Endothelial cell of umbilical vein (primary cell): ENCODE measurements around the gene PIP5K1C.

Experiments used
- FOS ChIP-seq: IDR thresholded peaks from 2 replicates; pipeline ENCODE4 v1.6.1; 2011; ENCODE audit warnings: mild to moderate bottlenecking, low read length, moderate library complexity, borderline replicate concordance; ENCODE audit not compliant: insufficient read depth
- MYC ChIP-seq: IDR thresholded peaks from one replicate; pipeline ENCODE4 v1.6.1; 2011; ENCODE audit warnings: mild to moderate bottlenecking, low read depth, low read length
- POLR2A ChIP-seq: IDR thresholded peaks from 2 replicates; pipeline ENCODE4 v1.6.1; 2012; ENCODE audit warnings: low read depth, mild to moderate bottlenecking, control low read depth, low read length
- TF ChIP-seq, protein P1 (sequence below), 2 donors: IDR thresholded peaks; 1 replicate in 1 of 2; 2 replicates in 1 of 2; pipeline ENCODE4 v1.5.1; 2011; ENCODE audit warnings: low read length in 2 of 2, mild to moderate bottlenecking in 2 of 2, moderate library complexity in 2 of 2, control low read depth in 1 of 2, inconsistent platforms in 1 of 2, low read depth in 1 of 2; ENCODE audit not compliant: insufficient read depth in 1 of 2; ENCODE audit errors: extremely low read depth in 1 of 2

DNA sequence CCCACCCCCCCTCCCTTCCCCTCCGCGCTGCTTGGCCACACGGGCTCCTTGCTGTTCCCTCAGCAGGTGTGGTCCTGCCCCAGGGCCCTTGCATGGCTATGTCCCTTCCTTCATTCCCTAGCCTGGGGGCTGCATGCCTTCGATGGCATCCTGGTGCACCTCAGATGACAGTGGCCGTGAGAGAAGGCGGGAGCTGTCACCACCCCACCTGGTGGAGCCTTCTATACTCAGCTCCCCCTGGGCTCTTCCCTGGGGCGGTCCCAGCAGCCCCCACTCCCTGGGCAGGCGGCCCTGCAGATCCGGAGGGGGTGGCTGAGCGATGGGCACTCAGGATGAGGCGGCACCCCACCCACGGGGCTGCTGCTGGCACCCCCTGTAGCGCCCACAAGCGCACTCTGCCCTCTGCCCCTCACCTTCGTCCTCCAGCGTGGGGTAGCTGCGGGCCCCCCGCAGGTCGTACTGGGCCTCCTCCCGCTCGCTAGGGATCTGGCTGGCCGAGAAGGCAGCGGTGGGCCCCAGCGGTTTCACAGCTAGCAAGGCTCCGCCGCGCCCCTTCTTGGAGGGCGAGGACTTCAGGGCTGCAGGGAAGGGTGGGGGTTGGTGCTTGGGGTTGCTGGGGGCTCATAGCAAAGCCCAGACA is 56.5 kb downstream of the PIP5K1C start:
- TF ChIP-seq POLR2A (no peak), MYC (no peak), FOS (no peak)
- TF ChIP-seq, protein P1, sequence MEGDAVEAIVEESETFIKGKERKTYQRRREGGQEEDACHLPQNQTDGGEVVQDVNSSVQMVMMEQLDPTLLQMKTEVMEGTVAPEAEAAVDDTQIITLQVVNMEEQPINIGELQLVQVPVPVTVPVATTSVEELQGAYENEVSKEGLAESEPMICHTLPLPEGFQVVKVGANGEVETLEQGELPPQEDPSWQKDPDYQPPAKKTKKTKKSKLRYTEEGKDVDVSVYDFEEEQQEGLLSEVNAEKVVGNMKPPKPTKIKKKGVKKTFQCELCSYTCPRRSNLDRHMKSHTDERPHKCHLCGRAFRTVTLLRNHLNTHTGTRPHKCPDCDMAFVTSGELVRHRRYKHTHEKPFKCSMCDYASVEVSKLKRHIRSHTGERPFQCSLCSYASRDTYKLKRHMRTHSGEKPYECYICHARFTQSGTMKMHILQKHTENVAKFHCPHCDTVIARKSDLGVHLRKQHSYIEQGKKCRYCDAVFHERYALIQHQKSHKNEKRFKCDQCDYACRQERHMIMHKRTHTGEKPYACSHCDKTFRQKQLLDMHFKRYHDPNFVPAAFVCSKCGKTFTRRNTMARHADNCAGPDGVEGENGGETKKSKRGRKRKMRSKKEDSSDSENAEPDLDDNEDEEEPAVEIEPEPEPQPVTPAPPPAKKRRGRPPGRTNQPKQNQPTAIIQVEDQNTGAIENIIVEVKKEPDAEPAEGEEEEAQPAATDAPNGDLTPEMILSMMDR (IDR thresholded peaks at IDR 0.05; ENCODE audit: extremely low read depth in 1 of 2, insufficient read depth in 1 of 2, low read depth in 1 of 2, low read length in 2 of 2), result no peak
